NCI-H1092 (cell line): ENCODE results near the gene PCBD2.

Experiments used
- DNase-seq: peaks from one replicate; lab custom pipeline; 2025; lab: John Stamatoyannopoulos, UW

Gene PCBD2

DNA sequence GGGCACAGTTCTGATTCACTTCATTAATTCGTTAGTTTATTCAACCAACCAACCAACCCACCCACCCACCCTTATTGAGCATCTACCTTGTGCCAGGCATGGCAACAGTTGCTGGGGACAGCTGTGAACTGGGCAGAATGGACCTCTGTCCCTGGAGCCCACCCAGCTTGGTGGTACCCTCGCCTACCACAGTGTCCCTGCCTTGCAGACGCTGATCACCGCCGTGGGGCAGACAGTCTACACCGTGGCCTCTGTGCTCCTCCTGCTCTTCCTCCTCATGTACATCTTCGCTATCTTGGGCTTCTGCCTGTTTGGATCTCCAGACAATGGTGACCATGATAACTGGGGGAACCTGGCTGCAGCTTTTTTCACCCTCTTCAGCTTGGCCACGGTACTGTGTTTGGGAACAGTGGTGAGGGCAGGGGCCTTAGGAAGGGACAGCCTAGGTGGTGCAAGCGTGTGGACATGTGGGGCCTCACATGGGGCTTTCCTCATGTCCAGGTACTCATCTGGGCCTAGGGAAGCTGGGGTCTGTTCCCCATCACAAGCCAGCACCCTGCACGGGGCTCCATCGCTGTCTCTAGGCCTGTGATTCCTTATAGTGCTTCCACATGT lies 102.9 kb downstream of the PCBD2 start:
- no peak for DNase-seq

- no peak for DNase-seq
Measured at GRCh38 chr5:135008556-135008955, 103.6 kb downstream of the PCBD2 start.

DNA sequence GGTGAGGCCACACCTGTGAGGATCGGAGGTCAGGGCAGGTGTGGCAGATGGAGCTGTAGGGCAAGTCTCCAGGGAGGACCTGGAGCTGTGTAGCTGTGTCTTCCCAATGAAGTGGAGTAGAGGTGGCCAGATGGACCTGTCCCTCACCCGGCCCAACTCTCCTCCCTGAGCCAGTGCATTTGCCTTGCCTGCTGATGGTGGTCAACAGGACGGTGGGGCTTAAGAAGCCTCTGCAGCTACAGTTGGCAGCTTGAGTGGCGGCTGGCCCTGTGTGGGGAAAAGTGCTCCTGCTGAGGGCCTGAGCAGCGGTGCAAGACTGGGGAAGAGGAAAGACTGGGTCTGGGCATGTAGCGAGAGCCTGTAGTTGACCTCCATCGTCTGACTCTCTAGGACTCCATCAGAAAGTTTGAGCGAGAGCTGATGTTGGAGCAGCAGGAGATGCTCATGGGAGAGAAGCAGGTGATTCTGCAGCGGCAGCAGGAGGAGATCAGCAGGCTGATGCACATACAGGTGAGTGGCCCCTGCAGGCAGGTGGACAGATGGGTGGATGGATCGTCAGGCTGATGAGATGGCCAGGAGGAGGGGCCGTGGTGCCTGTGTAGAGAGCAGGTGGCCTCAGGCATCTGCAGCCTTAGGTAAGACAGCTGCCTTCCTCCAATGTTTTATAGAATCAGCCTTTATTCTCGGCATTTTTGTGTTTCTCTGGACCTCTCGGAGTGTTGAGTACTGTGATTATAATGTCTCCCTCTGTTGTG lies 104.2 kb downstream of the PCBD2 start:
- DNase-seq, result no peak

DNA sequence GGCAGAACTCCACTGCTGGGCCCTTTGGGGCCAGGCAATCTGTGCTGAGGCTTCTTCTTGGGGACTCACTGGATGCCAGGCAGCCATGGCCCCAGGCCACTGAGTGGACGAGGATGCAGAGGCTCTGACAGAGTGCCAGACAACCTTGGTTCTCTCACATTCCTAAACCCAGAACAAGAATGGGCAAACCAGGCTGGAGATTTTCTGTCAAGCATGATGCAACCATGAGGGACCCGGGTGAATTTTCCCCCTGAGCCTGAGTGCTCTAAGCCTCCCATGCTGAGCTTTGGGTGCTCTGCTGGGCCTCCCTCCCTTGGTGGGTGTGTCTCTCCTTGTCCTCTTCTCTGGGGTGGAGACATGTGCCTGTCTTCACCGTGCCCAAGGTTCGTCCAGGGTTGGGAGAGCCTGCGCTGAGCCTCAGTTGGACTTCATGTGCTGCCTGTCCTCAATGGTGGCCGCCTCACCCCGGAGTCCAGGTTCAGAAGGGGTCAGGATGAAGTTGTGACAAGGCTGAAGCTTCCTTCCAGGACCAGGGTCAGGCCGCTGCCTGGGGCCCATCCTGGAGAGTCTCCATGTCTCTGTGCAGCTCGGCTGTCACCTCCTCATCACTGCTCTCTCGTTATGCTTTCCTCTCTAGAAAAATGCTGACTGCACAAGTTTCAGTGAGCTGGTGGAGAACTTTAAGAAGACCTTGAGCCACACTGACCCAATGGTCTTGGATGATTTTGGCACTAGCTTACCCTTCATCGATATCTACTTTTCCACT lies 105.0 kb downstream of the PCBD2 start:
- no peak for DNase-seq

GRCh38 chr5:135010502-135011354 lies 105.8 kb downstream of the PCBD2 start:
- DNase-seq, result no peak

- no peak for DNase-seq
Measured at GRCh38 chr5:135011355-135012032, 106.6 kb downstream of the PCBD2 start.

DNA sequence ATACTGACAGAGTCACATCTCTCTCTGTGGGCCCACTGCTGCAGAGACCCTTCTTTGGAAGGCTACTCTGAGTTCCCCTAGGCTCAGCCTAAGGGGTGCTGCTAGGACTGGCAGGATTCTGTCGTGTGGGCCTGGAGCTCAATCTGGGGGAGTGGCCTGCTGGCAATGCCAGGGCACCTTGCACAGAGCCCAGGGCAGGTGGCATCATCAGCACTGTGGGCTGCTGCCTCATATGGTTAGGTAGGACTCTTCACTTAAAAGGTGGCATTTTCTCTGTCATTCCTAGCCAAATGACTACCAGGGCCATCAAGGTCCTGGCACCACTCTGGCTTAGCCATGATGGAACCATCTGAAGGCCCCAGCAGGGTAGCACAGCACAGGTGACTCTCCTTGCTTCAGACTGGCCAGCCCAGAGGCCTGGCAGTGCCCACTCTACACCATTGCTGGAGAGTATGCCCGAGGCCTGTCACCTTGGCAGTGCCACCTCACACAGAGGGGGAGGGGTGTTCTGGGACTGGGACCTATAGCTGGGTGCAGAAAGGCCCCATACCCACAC lies 107.2 kb downstream of the PCBD2 start:
- no peak for DNase-seq
